Body of pancreas (tissue), 4 donors: Measurements from ENCODE around the gene COMT.

Source experiments
- POLR2A ChIP-seq, 3 donors: fragments of 450-650 bp; IDR thresholded peaks; one replicate each; pipeline ENCODE4 v1.6.1; 2016; ENCODE audit warnings: antibody characterized with exemption in 3 of 3, mild to moderate bottlenecking in 2 of 3
- TF ChIP-seq, protein P1 (sequence below), 7 experiments: fragments of 450-650 bp in 4 of 7; fragments of 200-600 bp in 3 of 7; sonication (generic) in 3 of 7; IDR thresholded peaks; one replicate each; pipeline ENCODE4 v1.5.1; 2016 to 2019; ENCODE audit warnings: antibody characterized with exemption in 7 of 7

DNA sequence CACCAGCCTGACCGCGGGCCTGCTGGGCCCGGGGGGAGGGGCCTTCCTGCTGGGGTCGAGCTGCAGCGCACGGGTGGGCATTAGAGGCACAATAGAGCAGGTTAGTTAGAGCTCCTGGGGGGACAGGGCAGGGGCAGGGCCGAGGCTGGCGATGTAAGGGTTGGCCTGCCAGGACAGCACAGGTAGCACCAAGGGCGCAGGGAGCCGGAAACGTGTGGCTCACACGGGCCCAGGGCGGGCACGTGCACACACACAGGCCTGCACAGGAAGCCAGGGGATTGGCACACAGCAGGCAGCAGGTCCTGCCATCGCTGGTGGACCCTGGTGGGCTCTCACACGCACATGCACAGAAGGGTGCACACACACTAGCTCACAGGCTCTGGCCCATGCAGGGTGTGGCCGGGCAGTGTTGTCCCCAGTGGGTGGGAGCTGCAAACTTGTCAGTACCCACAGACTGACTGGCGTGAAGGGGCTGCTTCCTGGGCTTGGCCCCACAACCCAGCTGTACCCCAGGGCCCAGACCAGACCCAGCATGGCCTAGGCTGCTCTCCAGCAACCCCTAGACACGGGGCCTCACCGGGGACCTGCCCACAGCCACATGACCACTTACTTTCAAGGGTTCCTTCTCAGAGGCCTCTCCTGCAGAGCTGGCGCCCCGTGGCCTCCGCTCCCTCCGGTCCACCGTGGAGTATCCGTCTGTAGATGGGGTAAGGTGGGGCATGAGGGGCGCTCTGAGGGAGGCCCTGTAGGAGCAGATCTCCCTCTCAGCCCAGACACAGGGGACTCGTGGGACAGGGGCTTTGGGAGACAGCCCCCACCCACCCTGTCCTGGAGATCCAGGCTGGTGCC, 29.9 kb downstream of the COMT start:
- TF ChIP-seq, protein P1, sequence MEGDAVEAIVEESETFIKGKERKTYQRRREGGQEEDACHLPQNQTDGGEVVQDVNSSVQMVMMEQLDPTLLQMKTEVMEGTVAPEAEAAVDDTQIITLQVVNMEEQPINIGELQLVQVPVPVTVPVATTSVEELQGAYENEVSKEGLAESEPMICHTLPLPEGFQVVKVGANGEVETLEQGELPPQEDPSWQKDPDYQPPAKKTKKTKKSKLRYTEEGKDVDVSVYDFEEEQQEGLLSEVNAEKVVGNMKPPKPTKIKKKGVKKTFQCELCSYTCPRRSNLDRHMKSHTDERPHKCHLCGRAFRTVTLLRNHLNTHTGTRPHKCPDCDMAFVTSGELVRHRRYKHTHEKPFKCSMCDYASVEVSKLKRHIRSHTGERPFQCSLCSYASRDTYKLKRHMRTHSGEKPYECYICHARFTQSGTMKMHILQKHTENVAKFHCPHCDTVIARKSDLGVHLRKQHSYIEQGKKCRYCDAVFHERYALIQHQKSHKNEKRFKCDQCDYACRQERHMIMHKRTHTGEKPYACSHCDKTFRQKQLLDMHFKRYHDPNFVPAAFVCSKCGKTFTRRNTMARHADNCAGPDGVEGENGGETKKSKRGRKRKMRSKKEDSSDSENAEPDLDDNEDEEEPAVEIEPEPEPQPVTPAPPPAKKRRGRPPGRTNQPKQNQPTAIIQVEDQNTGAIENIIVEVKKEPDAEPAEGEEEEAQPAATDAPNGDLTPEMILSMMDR (IDR thresholded peaks at IDR 0.05) = no peak
- no peak for TF ChIP-seq POLR2A (IDR thresholded peaks at IDR 0.05)
